PFSK-1 (cell line): ENCODE data around the gene PIGB.

ENCODE experiments used
- FOXP2 ChIP-seq: optimal IDR thresholded peaks from 2 replicates; pipeline ENCODE3; 2011; ENCODE audit warnings: borderline replicate concordance, control low read depth, inconsistent platforms; ENCODE audit not compliant: insufficient read depth; ENCODE audit errors: extremely low read length, extremely low read depth
- POLR2AphosphoS5 ChIP-seq: IDR thresholded peaks from 2 replicates; pipeline ENCODE4 v1.6.1; 2012; ENCODE audit warnings: low read depth, mild to moderate bottlenecking, control low read depth, low read length, moderate library complexity
- SIN3A ChIP-seq: IDR thresholded peaks from 2 replicates; pipeline ENCODE4 v1.6.1; 2012; ENCODE audit warnings: mild to moderate bottlenecking, low read length, moderate library complexity, borderline replicate concordance; ENCODE audit not compliant: insufficient read depth
- TAF1 ChIP-seq: IDR thresholded peaks from 2 replicates; pipeline ENCODE4 v1.6.1; 2012; ENCODE audit warnings: low read length, control low read depth, borderline replicate concordance; ENCODE audit not compliant: insufficient read depth
- TF ChIP-seq, protein P1 (sequence below), 2 experiments: IDR thresholded peaks; 2 replicates each; pipeline versions ENCODE4 v1.6.1 to v1.8.0; 2011 to 2012; ENCODE audit warnings: low read depth in 2 of 2, low read length in 2 of 2, control low read depth in 1 of 2, inconsistent platforms in 1 of 2, mild to moderate bottlenecking in 1 of 2, moderate library complexity in 1 of 2; ENCODE audit not compliant: insufficient read depth in 1 of 2

PIGB gene

DNA sequence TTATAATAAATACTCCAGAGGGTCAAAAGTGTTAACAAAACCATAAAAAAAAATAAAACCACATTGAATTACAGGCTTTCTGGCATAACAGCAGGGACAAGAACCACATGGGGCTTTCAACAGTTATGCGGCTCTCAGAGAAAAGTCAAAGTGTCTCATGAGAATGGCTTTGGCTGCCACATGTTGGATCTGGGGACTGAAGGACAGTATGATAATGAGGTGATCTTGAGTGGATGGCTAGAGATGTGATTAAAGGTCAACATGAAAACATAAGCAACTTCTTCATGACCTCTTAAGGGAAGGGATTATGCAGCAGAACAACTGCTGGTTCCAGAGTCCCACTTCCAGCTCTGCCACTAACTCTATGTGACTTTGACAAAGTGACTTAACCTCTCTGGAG lies 34.6 kb upstream of the PIGB start:
- TF ChIP-seq FOXP2 (no peak), TAF1 (no peak), SIN3A (no peak), POLR2AphosphoS5 (no peak)
- TF ChIP-seq, protein P1, sequence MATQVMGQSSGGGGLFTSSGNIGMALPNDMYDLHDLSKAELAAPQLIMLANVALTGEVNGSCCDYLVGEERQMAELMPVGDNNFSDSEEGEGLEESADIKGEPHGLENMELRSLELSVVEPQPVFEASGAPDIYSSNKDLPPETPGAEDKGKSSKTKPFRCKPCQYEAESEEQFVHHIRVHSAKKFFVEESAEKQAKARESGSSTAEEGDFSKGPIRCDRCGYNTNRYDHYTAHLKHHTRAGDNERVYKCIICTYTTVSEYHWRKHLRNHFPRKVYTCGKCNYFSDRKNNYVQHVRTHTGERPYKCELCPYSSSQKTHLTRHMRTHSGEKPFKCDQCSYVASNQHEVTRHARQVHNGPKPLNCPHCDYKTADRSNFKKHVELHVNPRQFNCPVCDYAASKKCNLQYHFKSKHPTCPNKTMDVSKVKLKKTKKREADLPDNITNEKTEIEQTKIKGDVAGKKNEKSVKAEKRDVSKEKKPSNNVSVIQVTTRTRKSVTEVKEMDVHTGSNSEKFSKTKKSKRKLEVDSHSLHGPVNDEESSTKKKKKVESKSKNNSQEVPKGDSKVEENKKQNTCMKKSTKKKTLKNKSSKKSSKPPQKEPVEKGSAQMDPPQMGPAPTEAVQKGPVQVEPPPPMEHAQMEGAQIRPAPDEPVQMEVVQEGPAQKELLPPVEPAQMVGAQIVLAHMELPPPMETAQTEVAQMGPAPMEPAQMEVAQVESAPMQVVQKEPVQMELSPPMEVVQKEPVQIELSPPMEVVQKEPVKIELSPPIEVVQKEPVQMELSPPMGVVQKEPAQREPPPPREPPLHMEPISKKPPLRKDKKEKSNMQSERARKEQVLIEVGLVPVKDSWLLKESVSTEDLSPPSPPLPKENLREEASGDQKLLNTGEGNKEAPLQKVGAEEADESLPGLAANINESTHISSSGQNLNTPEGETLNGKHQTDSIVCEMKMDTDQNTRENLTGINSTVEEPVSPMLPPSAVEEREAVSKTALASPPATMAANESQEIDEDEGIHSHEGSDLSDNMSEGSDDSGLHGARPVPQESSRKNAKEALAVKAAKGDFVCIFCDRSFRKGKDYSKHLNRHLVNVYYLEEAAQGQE (IDR thresholded peaks at IDR 0.05; ENCODE audit: insufficient read depth in 1 of 2, low read depth in 2 of 2, low read length in 2 of 2), result no peak

DNA sequence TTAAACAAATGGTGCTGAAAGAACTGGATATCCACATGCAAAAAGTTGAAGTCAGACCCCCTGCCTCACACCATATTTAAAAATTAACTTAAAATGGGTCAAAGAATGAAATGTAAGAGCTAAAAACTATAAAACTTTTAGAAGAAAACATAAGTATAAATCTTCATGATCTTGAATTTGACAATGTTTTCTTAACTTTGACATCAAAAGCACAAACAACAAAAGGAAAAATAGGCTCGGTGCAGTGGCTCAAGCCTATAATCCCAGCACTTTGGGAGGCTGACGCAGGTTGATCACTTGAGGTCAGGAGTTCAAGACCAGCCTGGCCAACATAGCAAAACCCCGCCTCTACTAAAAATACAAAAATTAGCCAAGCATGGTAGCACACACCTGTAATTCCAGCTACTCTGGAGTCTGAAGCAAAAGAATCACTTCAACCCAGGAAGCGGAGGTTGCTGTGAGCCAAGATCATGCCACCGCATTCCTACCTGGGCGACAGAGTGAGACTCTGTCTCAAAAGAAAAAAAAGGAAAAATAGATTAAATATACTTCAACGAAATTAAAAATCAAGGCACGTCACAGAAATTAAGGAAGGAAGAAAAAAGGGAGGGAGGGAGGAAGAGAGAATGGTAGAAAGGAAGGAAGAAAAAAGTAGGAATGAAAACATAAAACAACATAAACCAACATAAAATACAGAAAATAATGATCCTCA lies 30.9 kb upstream of the PIGB start:
- TF ChIP-seq FOXP2 (no peak), POLR2AphosphoS5 (no peak)

DNA sequence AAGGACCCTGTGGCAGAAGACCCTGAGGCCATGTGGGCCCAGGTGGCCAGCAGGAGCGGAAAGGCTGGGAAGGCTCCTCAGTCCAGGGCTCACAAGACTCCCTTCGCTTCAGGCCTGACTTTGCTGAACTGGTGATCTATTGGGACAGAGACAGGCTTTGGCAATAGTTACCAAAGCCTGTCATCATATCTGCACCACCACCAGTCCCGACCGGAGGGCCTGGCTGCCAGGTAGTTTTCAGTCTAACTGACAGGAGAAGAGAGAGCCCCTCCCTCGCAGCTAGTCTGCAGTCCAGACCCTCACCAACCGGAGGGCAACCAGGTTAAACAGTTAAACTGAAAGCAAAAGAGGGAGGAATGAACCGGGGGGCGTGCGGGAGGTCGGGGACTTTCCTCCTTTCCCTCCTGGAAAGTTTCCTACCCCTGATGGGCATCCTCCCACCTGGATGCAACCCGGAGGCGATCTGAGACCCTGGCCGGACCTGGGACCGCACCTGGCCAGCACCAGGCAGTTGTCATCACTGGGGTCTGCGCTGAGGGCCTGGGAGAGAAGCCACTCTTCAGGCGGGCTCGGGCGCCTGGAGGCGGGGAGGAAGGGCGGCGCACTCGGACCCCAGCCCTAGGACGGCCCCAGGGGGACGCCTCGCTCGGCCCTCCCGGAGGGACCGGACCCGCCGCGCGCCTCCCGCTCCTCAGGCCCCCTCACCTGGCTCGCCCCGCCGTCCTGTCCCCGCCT lies 29.8 kb upstream of the PIGB start:
- TF ChIP-seq SIN3A (no peak), POLR2AphosphoS5 (no peak), TAF1 (no peak), FOXP2 (no peak)
- TF ChIP-seq, protein P1 (IDR thresholded peaks at IDR 0.05; ENCODE audit: insufficient read depth in 1 of 2, low read depth in 2 of 2, low read length in 2 of 2), result no peak

DNA sequence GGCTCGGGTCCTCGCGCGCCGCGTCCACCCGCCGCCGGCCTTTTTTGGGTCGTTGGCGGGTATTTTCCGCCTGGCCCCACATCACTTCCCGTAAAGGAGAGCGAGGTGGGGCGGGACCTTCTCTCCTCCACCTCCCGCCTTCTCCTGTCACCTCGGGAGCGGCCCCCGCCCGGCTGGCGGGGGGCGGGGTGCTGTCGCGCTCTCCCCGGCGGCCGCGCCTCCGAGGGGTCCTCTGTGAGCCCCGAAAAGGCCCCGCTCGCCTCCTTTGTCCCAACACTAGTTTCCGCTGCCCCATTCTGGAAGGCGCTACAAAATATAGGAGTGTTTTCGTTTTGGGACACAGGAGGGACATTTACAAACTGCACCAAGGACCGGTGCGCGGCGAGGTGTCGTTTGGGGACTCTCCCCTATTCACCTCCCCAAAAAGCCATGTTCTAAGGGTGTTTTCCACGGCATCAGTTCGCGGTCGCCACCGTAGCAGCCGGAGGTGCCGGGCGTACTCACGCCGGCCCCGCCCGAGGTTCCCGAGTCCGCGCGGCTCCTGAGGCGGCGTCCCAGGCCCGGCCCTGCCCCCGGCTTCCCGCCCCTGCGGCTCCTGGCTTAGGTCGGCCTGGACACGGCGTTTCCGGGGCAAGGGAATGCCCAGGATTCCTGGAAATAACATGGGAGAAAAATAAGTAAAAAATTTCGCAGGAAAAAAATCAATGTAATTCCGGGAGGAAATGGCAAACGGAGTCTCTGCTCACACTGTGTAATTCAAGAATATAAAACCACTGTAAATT lies 29.1 kb upstream of the PIGB start, which contains the start of gene RAB27A:
Gene RAB27A (minus strand): TSS at position 68 of the 782 bp plus-strand sequence. CDS start 54,879 bp downstream, outside the sequence.
- TF ChIP-seq SIN3A, result no peak
- TF ChIP-seq TAF1, result no peak
- TF ChIP-seq FOXP2, result no peak
- TF ChIP-seq POLR2AphosphoS5, result no peak; the same call in 1 of the 2 replicates
- TF ChIP-seq, protein P1 (IDR thresholded peaks at IDR 0.05; ENCODE audit: insufficient read depth in 1 of 2, low read depth in 2 of 2, low read length in 2 of 2), result no peak

DNA sequence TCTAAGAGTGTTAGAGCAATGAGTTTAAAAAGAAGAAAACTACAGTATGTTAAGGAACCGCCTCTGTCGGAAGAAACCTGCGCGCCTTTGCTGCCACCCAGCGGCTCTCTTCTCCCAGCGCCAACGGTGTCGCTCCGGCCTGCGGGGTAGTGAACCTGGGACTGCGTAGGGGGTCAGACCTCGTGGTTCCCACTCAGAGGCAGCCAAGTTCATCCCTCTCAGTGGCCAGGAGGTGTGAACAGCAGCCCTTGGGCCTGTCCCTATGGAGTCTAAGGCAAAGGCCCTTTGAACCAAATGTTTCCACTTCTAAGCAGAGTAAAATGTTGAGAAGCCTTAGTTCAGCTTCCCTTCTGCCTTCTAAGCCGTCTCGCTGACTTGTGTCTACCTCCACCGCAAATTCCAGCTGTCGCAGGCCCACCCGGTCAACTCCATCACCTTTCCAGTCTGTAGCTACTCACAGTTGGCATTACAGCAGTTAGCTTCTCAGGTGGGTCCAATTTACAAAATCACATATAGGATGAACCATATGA lies 28.4 kb upstream of the PIGB start:
- TF ChIP-seq FOXP2 (no peak), SIN3A (peak; percentile 9; the same call in 1 of the 2 replicates), TAF1 (no peak)

DNA sequence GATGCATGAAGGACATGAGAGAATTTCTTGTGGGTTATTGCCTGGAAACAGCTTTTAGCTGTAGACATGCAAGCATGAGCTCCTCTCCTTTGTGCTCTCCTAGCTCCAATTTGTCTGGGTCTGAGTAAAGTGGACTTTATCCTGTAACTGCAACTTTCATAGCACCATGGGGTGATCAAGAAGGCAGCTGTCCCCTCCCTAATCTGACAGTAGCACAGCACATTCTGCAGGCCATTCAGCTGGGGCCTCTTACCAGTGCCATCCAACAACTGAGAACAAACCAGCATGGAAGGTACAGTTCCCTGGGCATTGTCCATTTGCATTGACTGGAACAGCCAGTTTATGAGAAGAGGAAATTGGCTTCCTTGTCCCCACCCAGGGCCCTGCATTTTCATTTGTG lies 21.7 kb upstream of the PIGB start:
- TF ChIP-seq, protein P1 (IDR thresholded peaks at IDR 0.05; ENCODE audit: insufficient read depth in 1 of 2, low read depth in 2 of 2, low read length in 2 of 2), result no peak
- no peak for TF ChIP-seq TAF1
- no peak for TF ChIP-seq FOXP2
- TF ChIP-seq POLR2AphosphoS5, result no peak
- TF ChIP-seq SIN3A, result no peak
